ENCODE results near the gene TJP3. TPM values are rescaled to one million over a fixed set of nuclear protein-coding genes. Genes with fewer than 3 reads are reported as not detected.

Gene TJP3
- total and polyA plus RNA-seq, 7 experiments from 2014 or later, result 1.2 to 20.1 (median 16.1) TPM

DNA sequence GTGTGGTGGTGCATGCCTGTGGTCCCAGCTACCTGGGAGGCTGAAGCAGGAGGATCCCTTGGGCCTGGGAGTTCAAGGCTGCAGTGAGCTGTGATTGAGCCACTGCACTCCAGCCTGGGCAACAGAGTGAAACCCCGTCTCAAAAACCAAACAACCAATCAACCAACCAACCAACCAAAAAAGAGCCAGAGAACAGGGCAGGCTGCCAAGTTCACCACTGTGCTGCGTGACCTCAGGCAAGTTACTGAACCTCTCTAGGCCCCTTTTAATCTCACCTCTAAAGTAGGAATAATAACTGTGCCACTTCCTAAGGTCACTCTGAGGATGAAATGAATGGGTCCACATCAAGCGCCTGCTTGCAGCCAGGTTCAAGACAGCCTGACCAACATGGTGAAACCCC is 16.9 kb downstream of the TJP3 start:
- CTCF ChIA-PET, result interaction anchor here (0.6 to 1.1 kb wide), 3 partner anchors 33 to 71 kb away, joined by 3 read pairs; no protein-coding TSS in a partner anchor
- POLR2A ChIA-PET, result interaction anchor here (1.1 to 1.3 kb wide), 2 partner anchors 13 to 14 kb away, joined by 4 to 5 read pairs; no protein-coding TSS in a partner anchor
- peaks cover 9 to 15% of the 10 kb centered on the region in 2 donors for H3K4me1 ChIP-seq (ENCODE audit: control insufficient read depth in 2 of 2, insufficient read depth in 2 of 2, low read length in 2 of 2)
- Mint-ChIP-seq H3K4me1 (peaks cover 0 to 21% (median 8%) of the 10 kb centered on the region in 7 donors), H3K9me3 (no peaks in the 10 kb centered on the region), H3K27ac (peak overlapping the region in 3 of 9 donors; percentile 39 to 70 (median 70)), H3K4me3 (no peak overlapping the region), H3K27me3 (peaks cover 0 to 44% (median 0%) of the 10 kb centered on the region in 5 donors), H3K36me3 (peaks cover 0 to 4% (median 0%) of the 10 kb centered on the region in 5 donors)
- H3K36me3 ChIP-seq (ENCODE audit: control insufficient read depth in 2 of 3, insufficient read depth in 3 of 3, low read length in 3 of 3), result no peaks in the 10 kb centered on the region
- H3K9me3 ChIP-seq (ENCODE audit: control insufficient read depth in 2 of 3, low read length in 3 of 3), result no peaks in the 10 kb centered on the region
- ATAC-seq (no peak), DNase-seq (no peak)
- peaks cover 0 to 3% of the 10 kb centered on the region in 2 donors for H3K27me3 ChIP-seq (ENCODE audit: control insufficient read depth in 2 of 2, insufficient read depth in 2 of 2, low read length in 2 of 2)
- no peak overlapping the region for H3K27ac ChIP-seq (ENCODE audit: low read depth, low read length)
- H3K4me3 ChIP-seq (ENCODE audit: low read length), result no peak overlapping the region
- intact Hi-C loops (cut with micrococcal nuclease), result no loop called here

DNA sequence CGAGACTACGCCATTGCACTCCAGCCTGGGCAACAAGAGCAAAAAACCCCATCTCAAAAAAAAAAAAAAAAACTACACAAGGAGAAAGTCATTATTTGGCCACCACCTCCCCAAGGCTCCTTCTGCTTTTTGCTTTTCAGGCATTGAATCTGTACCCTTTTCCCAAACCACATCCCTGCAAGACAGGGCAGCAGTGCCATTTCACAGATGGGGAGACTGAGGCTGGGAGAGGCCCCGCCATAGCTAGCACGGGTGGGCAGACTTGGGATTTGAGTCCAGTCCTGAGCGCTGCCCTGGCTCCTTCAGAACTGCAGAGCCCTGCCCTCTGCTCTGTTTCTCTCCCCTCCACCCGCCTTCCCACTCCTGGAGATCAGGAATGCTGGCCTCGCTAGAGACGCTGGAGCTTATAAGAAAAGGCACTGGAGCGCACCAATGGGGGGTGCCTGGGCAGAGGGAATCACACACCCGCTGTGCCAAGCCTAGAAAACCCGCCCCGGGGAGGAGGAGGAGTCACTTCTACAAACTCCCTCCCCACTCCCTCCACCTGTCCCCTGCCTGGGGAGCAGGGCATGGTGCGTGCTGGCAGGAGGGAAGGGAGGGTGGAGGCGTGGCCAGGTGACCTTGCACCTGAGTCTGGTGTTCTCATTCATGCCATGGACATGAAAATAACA is 17.6 kb downstream of the TJP3 start:
- peaks cover 0 to 38% (median 0%) of the 10 kb centered on the region in 5 donors for H3K27me3 Mint-ChIP-seq
- no peak for DNase-seq
- H3K9me3 ChIP-seq (ENCODE audit: control insufficient read depth in 2 of 3, low read length in 3 of 3), result no peaks in the 10 kb centered on the region
- peaks cover 0 to 20% (median 6%) of the 10 kb centered on the region in 7 donors for H3K4me1 Mint-ChIP-seq
- peaks cover 0 to 8% (median 0%) of the 10 kb centered on the region in 5 donors for H3K36me3 Mint-ChIP-seq
- no peak overlapping the region for H3K4me3 ChIP-seq (ENCODE audit: low read length)
- POLR2A ChIA-PET, result interaction anchor here (1.3 kb wide), 1 partner anchor 12 kb away, joined by 4 read pairs; no protein-coding TSS in a partner anchor
- H3K4me3 Mint-ChIP-seq, result no peak overlapping the region
- CTCF ChIA-PET, result interaction anchor here (0.7 kb wide), 1 partner anchor 38 kb away, joined by 3 read pairs; no protein-coding TSS in a partner anchor
- H3K27ac ChIP-seq (ENCODE audit: low read depth, low read length), result no peak overlapping the region
- peaks cover 0 to 3% of the 10 kb centered on the region in 2 donors for H3K27me3 ChIP-seq (ENCODE audit: control insufficient read depth in 2 of 2, insufficient read depth in 2 of 2, low read length in 2 of 2)
- ATAC-seq, result no peak
- no peaks in the 10 kb centered on the region for H3K36me3 ChIP-seq (ENCODE audit: control insufficient read depth in 2 of 3, insufficient read depth in 3 of 3, low read length in 3 of 3)
- no peak overlapping the region for H3K27ac Mint-ChIP-seq
- intact Hi-C loops (cut with micrococcal nuclease), result no loop called here
- peaks cover 9 to 14% of the 10 kb centered on the region in 2 donors for H3K4me1 ChIP-seq (ENCODE audit: control insufficient read depth in 2 of 2, insufficient read depth in 2 of 2, low read length in 2 of 2)
- H3K9me3 Mint-ChIP-seq, result no peaks in the 10 kb centered on the region

DNA sequence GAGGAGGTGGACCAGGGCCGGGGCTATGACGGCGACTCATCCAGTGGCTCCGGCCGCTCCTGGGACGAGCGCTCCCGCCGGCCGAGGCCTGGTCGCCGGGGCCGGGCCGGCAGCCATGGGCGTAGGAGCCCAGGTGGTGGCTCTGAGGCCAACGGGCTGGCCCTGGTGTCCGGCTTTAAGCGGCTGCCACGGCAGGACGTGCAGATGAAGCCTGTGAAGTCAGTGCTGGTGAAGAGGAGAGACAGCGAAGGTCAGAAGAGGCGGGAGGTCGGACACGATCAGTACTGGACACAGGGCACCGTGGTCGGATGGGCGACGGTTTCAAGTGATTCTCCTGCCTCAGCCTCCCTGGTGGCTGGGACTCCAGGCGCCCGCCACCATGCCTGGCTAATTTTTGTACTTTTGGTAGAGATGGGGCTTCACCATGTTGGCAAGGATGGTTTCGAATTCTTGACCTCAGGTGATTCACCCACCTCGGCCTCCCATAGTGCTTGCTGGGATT is 22.3 kb downstream of the TJP3 start:
- no peak overlapping the region for H3K27ac ChIP-seq (ENCODE audit: low read depth, low read length)
- ChIA-PET POLR2A (interaction anchor here (0.8 to 1.7 kb wide), 2 partner anchors 29 to 32 kb away, joined by 3 read pairs; partner anchors contain the start of gene MRPL54), CTCF (no interaction called here)
- H3K9me3 ChIP-seq (ENCODE audit: control insufficient read depth in 2 of 3, low read length in 3 of 3), result no peaks in the 10 kb centered on the region
- Mint-ChIP-seq H3K4me1 (peaks cover 0 to 2% (median 0%) of the 10 kb centered on the region in 7 donors), H3K4me3 (no peak overlapping the region), H3K36me3 (peaks cover 0 to 23% (median 4%) of the 10 kb centered on the region in 5 donors), H3K27ac (no peak overlapping the region), H3K9me3 (no peaks in the 10 kb centered on the region), H3K27me3 (no peaks in the 10 kb centered on the region)
- peaks cover 0 to 4% (median 0%) of the 10 kb centered on the region in 3 experiments for H3K36me3 ChIP-seq (ENCODE audit: control insufficient read depth in 2 of 3, insufficient read depth in 3 of 3, low read length in 3 of 3)
- no peaks in the 10 kb centered on the region for H3K4me1 ChIP-seq (ENCODE audit: control insufficient read depth in 2 of 2, insufficient read depth in 2 of 2, low read length in 2 of 2)
- ATAC-seq (no peak), DNase-seq (no peak)
- H3K4me3 ChIP-seq (ENCODE audit: low read length), result no peak overlapping the region
- no peaks in the 10 kb centered on the region for H3K27me3 ChIP-seq (ENCODE audit: control insufficient read depth in 2 of 2, insufficient read depth in 2 of 2, low read length in 2 of 2)
- intact Hi-C loops (cut with micrococcal nuclease), result no loop called here

DNA sequence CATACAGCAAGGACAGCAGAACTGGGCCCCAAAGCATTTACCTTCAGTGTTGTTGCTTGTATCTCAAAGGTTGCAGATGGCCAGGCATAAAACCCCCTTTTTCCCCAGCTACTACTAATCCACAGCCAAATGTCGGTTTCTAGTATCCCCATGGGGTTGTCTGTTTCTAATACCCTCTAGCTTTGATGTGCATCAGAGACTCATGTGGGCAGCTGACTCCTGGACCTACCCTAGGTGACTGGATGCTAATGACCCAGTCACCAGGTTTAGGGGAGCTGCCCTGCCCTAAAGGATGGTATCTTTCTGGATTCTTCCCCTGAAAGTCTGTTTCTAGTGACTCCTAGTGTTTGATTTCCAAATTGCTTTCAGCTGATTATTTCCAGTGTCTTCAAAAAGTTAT is 23.9 kb downstream of the TJP3 start:
- Mint-ChIP-seq H3K4me3 (no peak overlapping the region), H3K36me3 (peaks cover 0 to 33% (median 7%) of the 10 kb centered on the region in 5 donors), H3K27ac (peak overlapping the region in 1 of 9 donors; percentile 41), H3K4me1 (peaks cover 0 to 2% (median 0%) of the 10 kb centered on the region in 7 donors), H3K27me3 (no peaks in the 10 kb centered on the region), H3K9me3 (no peaks in the 10 kb centered on the region)
- no peaks in the 10 kb centered on the region for H3K4me1 ChIP-seq (ENCODE audit: control insufficient read depth in 2 of 2, insufficient read depth in 2 of 2, low read length in 2 of 2)
- intact Hi-C loops (cut with micrococcal nuclease), result no loop called here
- CTCF ChIA-PET, result interaction anchor here (0.6 kb wide), 1 partner anchor 115 kb away, joined by 3 read pairs; no protein-coding TSS in a partner anchor
- ATAC-seq (no peak), DNase-seq (no peak)
- H3K27me3 ChIP-seq (ENCODE audit: control insufficient read depth in 2 of 2, insufficient read depth in 2 of 2, low read length in 2 of 2), result no peaks in the 10 kb centered on the region
- no peak overlapping the region for H3K27ac ChIP-seq (ENCODE audit: low read depth, low read length)
- H3K4me3 ChIP-seq (ENCODE audit: low read length), result no peak overlapping the region
- POLR2A ChIA-PET, result interaction anchor here (0.8 kb wide), 1 partner anchor 151 kb away, joined by 4 read pairs; no protein-coding TSS in a partner anchor
- no peaks in the 10 kb centered on the region for H3K9me3 ChIP-seq (ENCODE audit: control insufficient read depth in 2 of 3, low read length in 3 of 3)
- H3K36me3 ChIP-seq (ENCODE audit: control insufficient read depth in 2 of 3, insufficient read depth in 3 of 3, low read length in 3 of 3), result peaks cover 0 to 4% (median 0%) of the 10 kb centered on the region in 3 experiments

DNA sequence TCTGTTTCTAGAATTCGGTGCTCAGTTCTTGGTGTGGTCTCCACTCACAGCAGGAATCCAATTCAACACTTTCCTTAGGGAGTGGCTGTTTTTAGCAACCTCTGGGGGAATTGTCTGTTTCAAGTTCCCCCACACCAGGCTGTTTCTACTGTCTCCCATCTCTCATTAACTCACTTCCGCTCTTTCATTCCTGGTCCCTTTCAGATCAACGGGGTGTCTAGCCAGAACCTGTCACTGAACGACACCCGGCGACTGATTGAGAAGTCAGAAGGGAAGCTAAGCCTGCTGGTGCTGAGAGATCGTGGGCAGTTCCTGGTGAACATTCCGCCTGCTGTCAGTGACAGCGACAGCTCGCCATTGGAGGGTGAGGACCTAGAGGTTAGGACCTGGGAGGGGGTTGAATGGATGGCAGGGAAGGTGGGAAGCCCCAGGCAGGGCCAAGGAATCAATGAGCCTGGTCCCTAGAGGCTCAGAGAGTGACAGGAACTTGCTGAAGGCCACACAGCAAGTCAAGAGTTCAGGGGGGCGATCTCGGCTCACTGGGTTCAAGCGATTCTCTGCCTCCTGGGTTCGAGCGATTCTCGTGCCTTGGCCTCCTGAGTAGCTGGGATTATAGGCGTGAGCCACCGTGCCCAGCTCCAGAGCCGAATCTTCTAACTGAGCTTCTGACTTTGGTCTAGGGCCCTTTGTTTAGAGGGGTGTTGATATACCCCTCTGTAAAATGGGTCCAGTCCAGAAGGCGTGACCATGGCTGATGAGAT is 25.5 kb downstream of the TJP3 start:
- ATAC-seq (no peak), DNase-seq (no peak)
- Mint-ChIP-seq H3K4me3 (no peak overlapping the region), H3K27me3 (no peaks in the 10 kb centered on the region), H3K36me3 (peaks cover 0 to 44% (median 15%) of the 10 kb centered on the region in 5 donors), H3K27ac (peak overlapping the region in 4 of 9 donors; percentile 26 to 67 (median 44)), H3K4me1 (peaks cover 0 to 12% (median 7%) of the 10 kb centered on the region in 7 donors), H3K9me3 (no peaks in the 10 kb centered on the region)
- peaks cover 0 to 6% of the 10 kb centered on the region in 2 donors for H3K4me1 ChIP-seq (ENCODE audit: control insufficient read depth in 2 of 2, insufficient read depth in 2 of 2, low read length in 2 of 2)
- ChIA-PET POLR2A (no interaction called here), CTCF (no interaction called here)
- H3K36me3 ChIP-seq (ENCODE audit: control insufficient read depth in 2 of 3, insufficient read depth in 3 of 3, low read length in 3 of 3), result peaks cover 0 to 4% (median 0%) of the 10 kb centered on the region in 3 experiments
- no peak overlapping the region for H3K4me3 ChIP-seq (ENCODE audit: low read length)
- H3K27ac ChIP-seq (ENCODE audit: low read depth, low read length), result no peak overlapping the region
- H3K27me3 ChIP-seq (ENCODE audit: control insufficient read depth in 2 of 2, insufficient read depth in 2 of 2, low read length in 2 of 2), result no peaks in the 10 kb centered on the region
- intact Hi-C loops (cut with micrococcal nuclease), result no loop called here
- no peaks in the 10 kb centered on the region for H3K9me3 ChIP-seq (ENCODE audit: control insufficient read depth in 2 of 3, low read length in 3 of 3)

DNA sequence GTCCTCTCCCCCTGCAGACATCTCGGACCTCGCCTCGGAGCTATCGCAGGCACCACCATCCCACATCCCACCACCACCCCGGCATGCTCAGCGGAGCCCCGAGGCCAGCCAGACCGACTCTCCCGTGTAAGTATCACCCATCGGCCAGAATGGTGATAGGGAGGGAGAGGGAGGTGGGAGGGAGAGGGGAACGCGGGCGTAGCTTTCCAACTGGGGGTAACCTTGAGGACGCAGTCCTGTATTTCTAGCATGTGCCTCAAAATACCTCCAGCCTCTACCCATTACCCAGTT is 26.1 kb downstream of the TJP3 start:
- no peak overlapping the region for H3K27ac ChIP-seq (ENCODE audit: low read depth, low read length)
- H3K4me3 Mint-ChIP-seq, result no peak overlapping the region
- peaks cover 0 to 4% (median 0%) of the 10 kb centered on the region in 3 experiments for H3K36me3 ChIP-seq (ENCODE audit: control insufficient read depth in 2 of 3, insufficient read depth in 3 of 3, low read length in 3 of 3)
- peaks cover 0 to 11% of the 10 kb centered on the region in 2 donors for H3K4me1 ChIP-seq (ENCODE audit: control insufficient read depth in 2 of 2, insufficient read depth in 2 of 2, low read length in 2 of 2)
- peaks cover 0 to 41% (median 12%) of the 10 kb centered on the region in 5 donors for H3K36me3 Mint-ChIP-seq
- H3K4me1 Mint-ChIP-seq, result peaks cover 0 to 14% (median 11%) of the 10 kb centered on the region in 7 donors
- no peaks in the 10 kb centered on the region for H3K27me3 ChIP-seq (ENCODE audit: control insufficient read depth in 2 of 2, insufficient read depth in 2 of 2, low read length in 2 of 2)
- ChIA-PET POLR2A (no interaction called here), CTCF (no interaction called here)
- intact Hi-C loops (cut with micrococcal nuclease), result no loop called here
- no peaks in the 10 kb centered on the region for H3K9me3 ChIP-seq (ENCODE audit: control insufficient read depth in 2 of 3, low read length in 3 of 3)
- no peaks in the 10 kb centered on the region for H3K9me3 Mint-ChIP-seq
- no peak for DNase-seq
- peak overlapping the region in 1 of 9 donors; percentile 26 for H3K27ac Mint-ChIP-seq
- no peaks in the 10 kb centered on the region for H3K27me3 Mint-ChIP-seq
- no peak overlapping the region for H3K4me3 ChIP-seq (ENCODE audit: low read length)
- ATAC-seq, result no peak

Data from naive thymus-derived CD4-positive, alpha-beta T cell (primary cell).